Measurements from ENCODE around the gene HAO2.

The HAO2 gene

GRCh38 chr1:119429687-119430086, 61.1 kb downstream of the HAO2 start:
- FAIRE-seq (no peak), DNase-seq (ENCODE audit: insufficient read length, low spot score) (no peak)
- TF ChIP-seq CTCF (IDR thresholded peaks at IDR 0.05; ENCODE audit: insufficient read depth, missing control alignments), result no peak

GRCh38 chr1:119430486-119430885, 61.9 kb downstream of the HAO2 start:
- FAIRE-seq, result no peak
- no peak for TF ChIP-seq CTCF (IDR thresholded peaks at IDR 0.05; ENCODE audit: insufficient read depth, missing control alignments)

GRCh38 chr1:119431836-119432235, 63.3 kb downstream of the HAO2 start:
- FAIRE-seq, result no peak
- no peak for DNase-seq (ENCODE audit: insufficient read length, low spot score)
- TF ChIP-seq CTCF (IDR thresholded peaks at IDR 0.05; ENCODE audit: insufficient read depth, missing control alignments), result no peak

More at GRCh38 chr1:119430486-119430885, 61.9 kb downstream of the HAO2 start:
- no peak for DNase-seq (ENCODE audit: insufficient read length, low spot score)

- no peak for DNase-seq (ENCODE audit: insufficient read length, low spot score)
- no peak for FAIRE-seq
- TF ChIP-seq CTCF (IDR thresholded peaks at IDR 0.05; ENCODE audit: insufficient read depth, missing control alignments), result no peak
Measured at GRCh38 chr1:119435052-119435451, 66.5 kb downstream of the HAO2 start.

- FAIRE-seq (no peak), DNase-seq (ENCODE audit: insufficient read length, low spot score) (no peak)
- no peak for TF ChIP-seq CTCF (IDR thresholded peaks at IDR 0.05; ENCODE audit: insufficient read depth, missing control alignments)
Measured at GRCh38 chr1:119438761-119439160, 70.2 kb downstream of the HAO2 start.

GRCh38 chr1:119440721-119441307, 72.2 kb downstream of the HAO2 start:
- FAIRE-seq (no peak), DNase-seq (ENCODE audit: insufficient read length, low spot score) (no peak)
- TF ChIP-seq CTCF (IDR thresholded peaks at IDR 0.05; ENCODE audit: insufficient read depth, missing control alignments), result no peak

- DNase-seq (ENCODE audit: insufficient read length, low spot score) (no peak), FAIRE-seq (no peak)
- no peak for TF ChIP-seq CTCF (IDR thresholded peaks at IDR 0.05; ENCODE audit: insufficient read depth, missing control alignments)
Measured at GRCh38 chr1:119442756-119443155, 74.2 kb downstream of the HAO2 start.

Data from D721Med (cell line).